Heart left ventricle (tissue), 13 donors: Measurements from ENCODE around the gene ZNF546.

Experiments used
- CTCF ChIP-seq, 12 donors: fragments of 200-600 bp; sonication (generic) in 4 of 12; IDR thresholded peaks; one replicate each; pipeline versions ENCODE4 v1.5.0 to v1.8.0; 2018 to 2022; ENCODE audit warnings: antibody characterized with exemption in 12 of 12, mild to moderate bottlenecking in 5 of 12
- POLR2A ChIP-seq, 2 donors: fragments of 450-650 bp; IDR thresholded peaks; one replicate each; pipeline ENCODE4 v1.6.1; 2017; ENCODE audit warnings: antibody characterized with exemption in 2 of 2, mild to moderate bottlenecking in 2 of 2, moderate library complexity in 2 of 2
- donor health status: ischemic (EF 13 %, LVEDD 7.1; RV severe dilation, severe dysfunction).
- donor health status: DM: no; HTN: yes; CAD: no.
- donor health status: DM: no; HTN: no; CAD: no.
- donor health status: ischemic (EF 25% LVEDD 6.9; RV normal size, moderate dysfunction).
- donor health status: ischemic (EF 25% LVEDD 5.7; RV mildly dilated, moderate dysfunction).
- donor health status: ischemic (EF 35%, LVEDD 5.7; RV mildly dilated, moderate dysfunction).
- donor health status: nonischemic (EF 11% LVEDD 7.7; RV severe dilation, severe dysfunction).
- donor health status: DM: yes; HTN: yes; CAD: no.
- donor health status: PGD.
- donor health status: ischemic (EF 29% LVEDD 5.4; RV normal size, mild dysfunction).
- donor health status: nonischemic (EF 23%, LVEDD 6.1; RV moderate dilation, normal function).

GRCh38 chr19:39987596-39987995 is 9.3 kb upstream of the ZNF546 start:
- no peak for TF ChIP-seq CTCF (IDR thresholded peaks at IDR 0.05)
- no peak for TF ChIP-seq POLR2A (IDR thresholded peaks at IDR 0.05)
